Stimulated activated naive CD8-positive, alpha-beta T cell treated with anti-CD3 and anti-CD28 coated beads, Interleukin-15, Interleukin-2, amounts not matched to agents 100 ng/mL and 50 ng/mL, for 24 hours (primary cell): ENCODE measurements around the gene BTBD7.
"Not testable (repeated sequence)": the region's sequence is repeated elsewhere in the genome, so short reads cannot be mapped to it uniquely, and the experiment has no call there.

Source experiments
- H3K27ac Mint-ChIP-seq: one replicate; pipeline ENCODE4 v1.8.0; 2021; ENCODE audit warnings: mild to moderate bottlenecking, mixed read lengths
- H3K27me3 Mint-ChIP-seq: one replicate; pipeline ENCODE4 v1.8.0; 2021; ENCODE audit warnings: mixed read lengths
- H3K36me3 Mint-ChIP-seq: one replicate; pipeline ENCODE4 v1.8.0; 2021; ENCODE audit warnings: low read depth, mixed read lengths
- H3K4me1 Mint-ChIP-seq: one replicate; pipeline ENCODE4 v1.8.0; 2021; ENCODE audit warnings: low read depth, mixed read lengths
- H3K4me3 Mint-ChIP-seq: one replicate; pipeline ENCODE4 v1.8.0; 2021; ENCODE audit warnings: mild to moderate bottlenecking, mixed read lengths
- H3K9me3 Mint-ChIP-seq: one replicate; pipeline ENCODE4 v1.8.0; 2021; ENCODE audit warnings: mixed read lengths

BTBD7 gene

GRCh38 chr14:93332853-93333630, at the start of gene BTBD7:
Gene BTBD7, minus strand, starts transcription at chr14:93333036. Its CDS starts 36,985 bp downstream, at chr14:93296051.
- peak within 1 kb of the TSS; percentile 85 for H3K27ac Mint-ChIP-seq

GRCh38 chr14:93381644-93382043, 48.8 kb upstream of the BTBD7 start:
- no peaks in the 10 kb centered on the region for H3K36me3 Mint-ChIP-seq
- no peak overlapping the region for H3K27ac Mint-ChIP-seq
- peaks cover 9% of the 10 kb centered on the region for H3K27me3 Mint-ChIP-seq
- no peaks in the 10 kb centered on the region for H3K4me1 Mint-ChIP-seq
- peaks cover 5% of the 10 kb centered on the region for H3K9me3 Mint-ChIP-seq
- H3K4me3 Mint-ChIP-seq, result no peak overlapping the region

More at GRCh38 chr14:93332853-93333630, at the start of gene BTBD7:
- Mint-ChIP-seq H3K4me1 (peaks cover 58% of the 10 kb centered on the region), H3K36me3 (no peaks in the 10 kb centered on the region), H3K9me3 (no peaks in the 10 kb centered on the region), H3K4me3 (peak within 1 kb of the TSS; percentile 91), H3K27me3 (no peaks in the 10 kb centered on the region)

- Mint-ChIP-seq H3K27ac (no peak overlapping the region), H3K9me3 (peaks cover 5% of the 10 kb centered on the region), H3K27me3 (peaks cover 9% of the 10 kb centered on the region)
Observed at GRCh38 chr14:93379831-93380230, 47.0 kb upstream of the BTBD7 start.

GRCh38 chr14:93375673-93376156, 42.9 kb upstream of the BTBD7 start:
- peaks cover 11% of the 10 kb centered on the region for H3K27me3 Mint-ChIP-seq
- H3K4me3 Mint-ChIP-seq, result no peak overlapping the region
- H3K4me1 Mint-ChIP-seq, result no peaks in the 10 kb centered on the region
- H3K27ac Mint-ChIP-seq, result no peak overlapping the region
- no peaks in the 10 kb centered on the region for H3K36me3 Mint-ChIP-seq
- peaks cover 6% of the 10 kb centered on the region for H3K9me3 Mint-ChIP-seq

More at GRCh38 chr14:93379831-93380230, 47.0 kb upstream of the BTBD7 start:
- Mint-ChIP-seq H3K4me3 (no peak overlapping the region), H3K36me3 (no peaks in the 10 kb centered on the region), H3K4me1 (no peaks in the 10 kb centered on the region)

- Mint-ChIP-seq H3K4me3 (no peak overlapping the region), H3K4me1 (peaks cover 7% of the 10 kb centered on the region), H3K36me3 (no peaks in the 10 kb centered on the region), H3K27me3 (peaks cover 10% of the 10 kb centered on the region), H3K9me3 (peaks cover 6% of the 10 kb centered on the region), H3K27ac (no peak overlapping the region)
Observed at GRCh38 chr14:93369713-93370266, 37.0 kb upstream of the BTBD7 start.

GRCh38 chr14:93368996-93369712, 36.3 kb upstream of the BTBD7 start:
- Mint-ChIP-seq H3K9me3 (peaks cover 6% of the 10 kb centered on the region), H3K27me3 (peaks cover 10% of the 10 kb centered on the region), H3K4me1 (peaks cover 7% of the 10 kb centered on the region), H3K27ac (no peak overlapping the region), H3K4me3 (no peak overlapping the region), H3K36me3 (no peaks in the 10 kb centered on the region)

- H3K4me3 Mint-ChIP-seq, H3K9me3 Mint-ChIP-seq, H3K36me3 Mint-ChIP-seq, H3K27me3 Mint-ChIP-seq, H3K4me1 Mint-ChIP-seq, H3K27ac Mint-ChIP-seq: not testable (repeated sequence)
Observed at GRCh38 chr14:93354873-93355272, 22.0 kb upstream of the BTBD7 start.

- Mint-ChIP-seq H3K27me3 (peaks cover 2% of the 10 kb centered on the region), H3K4me1 (no peaks in the 10 kb centered on the region), H3K4me3 (no peak overlapping the region), H3K9me3 (no peaks in the 10 kb centered on the region), H3K36me3 (no peaks in the 10 kb centered on the region), H3K27ac (no peak overlapping the region)
Observed at GRCh38 chr14:93348292-93348691, 15.5 kb upstream of the BTBD7 start.

GRCh38 chr14:93347850-93348249, 15.0 kb upstream of the BTBD7 start:
- peaks cover under 1% of the 10 kb centered on the region for H3K9me3 Mint-ChIP-seq
- no peak overlapping the region for H3K27ac Mint-ChIP-seq
- H3K36me3 Mint-ChIP-seq, result no peaks in the 10 kb centered on the region
- no peaks in the 10 kb centered on the region for H3K4me1 Mint-ChIP-seq
- H3K4me3 Mint-ChIP-seq, result no peak overlapping the region
- H3K27me3 Mint-ChIP-seq, result peaks cover 3% of the 10 kb centered on the region

- H3K4me3 Mint-ChIP-seq, result no peak within 1 kb of the TSS
- H3K9me3 Mint-ChIP-seq, result peaks cover 6% of the 10 kb centered on the region
- H3K36me3 Mint-ChIP-seq, result no peaks in the 10 kb centered on the region
- peaks cover 3% of the 10 kb centered on the region for H3K27me3 Mint-ChIP-seq
- H3K4me1 Mint-ChIP-seq, result no peaks in the 10 kb centered on the region
- no peak within 1 kb of the TSS for H3K27ac Mint-ChIP-seq
Observed at GRCh38 chr14:93346926-93347721, 14.3 kb upstream of the BTBD7 start, which contains the start of gene COX8C. Gene COX8C, plus strand, starts transcription at chr14:93347182. Its CDS starts 87 bp downstream, at chr14:93347269.

GRCh38 chr14:93343797-93344196, 11.0 kb upstream of the BTBD7 start:
- peaks cover 3% of the 10 kb centered on the region for H3K27me3 Mint-ChIP-seq
- no peak overlapping the region for H3K4me3 Mint-ChIP-seq
- H3K27ac Mint-ChIP-seq, result no peak overlapping the region
- H3K4me1 Mint-ChIP-seq, result no peaks in the 10 kb centered on the region
- no peaks in the 10 kb centered on the region for H3K36me3 Mint-ChIP-seq
- H3K9me3 Mint-ChIP-seq, result peaks cover 6% of the 10 kb centered on the region

- Mint-ChIP-seq H3K27me3 (peaks cover 3% of the 10 kb centered on the region), H3K36me3 (no peaks in the 10 kb centered on the region), H3K27ac (no peak overlapping the region), H3K9me3 (peaks cover 6% of the 10 kb centered on the region), H3K4me3 (no peak overlapping the region), H3K4me1 (no peaks in the 10 kb centered on the region)
Observed at GRCh38 chr14:93343266-93343665, 10.4 kb upstream of the BTBD7 start.

- peaks cover 20% of the 10 kb centered on the region for H3K4me1 Mint-ChIP-seq
- no peaks in the 10 kb centered on the region for H3K27me3 Mint-ChIP-seq
- H3K4me3 Mint-ChIP-seq, result no peak overlapping the region
- no peak overlapping the region for H3K27ac Mint-ChIP-seq
- no peaks in the 10 kb centered on the region for H3K36me3 Mint-ChIP-seq
- peaks cover 6% of the 10 kb centered on the region for H3K9me3 Mint-ChIP-seq
Observed at GRCh38 chr14:93337884-93338283, 5.0 kb upstream of the BTBD7 start.

- H3K27me3 Mint-ChIP-seq, result no peaks in the 10 kb centered on the region
- no peak overlapping the region for H3K27ac Mint-ChIP-seq
- peaks cover 20% of the 10 kb centered on the region for H3K4me1 Mint-ChIP-seq
- H3K36me3 Mint-ChIP-seq, result no peaks in the 10 kb centered on the region
- no peak overlapping the region for H3K4me3 Mint-ChIP-seq
- no peaks in the 10 kb centered on the region for H3K9me3 Mint-ChIP-seq
Observed at GRCh38 chr14:93337143-93337753, 4.4 kb upstream of the BTBD7 start.
